GM15510 (cell line): ENCODE results near the gene MATN1.

ENCODE experiments used
- POLR2A ChIP-seq: IDR thresholded peaks from 3 replicates; pipeline ENCODE4 v1.6.1; 2011; ENCODE audit warnings: borderline replicate concordance; ENCODE audit not compliant: insufficient read length; ENCODE audit errors: extremely low read depth

MATN1 gene

DNA sequence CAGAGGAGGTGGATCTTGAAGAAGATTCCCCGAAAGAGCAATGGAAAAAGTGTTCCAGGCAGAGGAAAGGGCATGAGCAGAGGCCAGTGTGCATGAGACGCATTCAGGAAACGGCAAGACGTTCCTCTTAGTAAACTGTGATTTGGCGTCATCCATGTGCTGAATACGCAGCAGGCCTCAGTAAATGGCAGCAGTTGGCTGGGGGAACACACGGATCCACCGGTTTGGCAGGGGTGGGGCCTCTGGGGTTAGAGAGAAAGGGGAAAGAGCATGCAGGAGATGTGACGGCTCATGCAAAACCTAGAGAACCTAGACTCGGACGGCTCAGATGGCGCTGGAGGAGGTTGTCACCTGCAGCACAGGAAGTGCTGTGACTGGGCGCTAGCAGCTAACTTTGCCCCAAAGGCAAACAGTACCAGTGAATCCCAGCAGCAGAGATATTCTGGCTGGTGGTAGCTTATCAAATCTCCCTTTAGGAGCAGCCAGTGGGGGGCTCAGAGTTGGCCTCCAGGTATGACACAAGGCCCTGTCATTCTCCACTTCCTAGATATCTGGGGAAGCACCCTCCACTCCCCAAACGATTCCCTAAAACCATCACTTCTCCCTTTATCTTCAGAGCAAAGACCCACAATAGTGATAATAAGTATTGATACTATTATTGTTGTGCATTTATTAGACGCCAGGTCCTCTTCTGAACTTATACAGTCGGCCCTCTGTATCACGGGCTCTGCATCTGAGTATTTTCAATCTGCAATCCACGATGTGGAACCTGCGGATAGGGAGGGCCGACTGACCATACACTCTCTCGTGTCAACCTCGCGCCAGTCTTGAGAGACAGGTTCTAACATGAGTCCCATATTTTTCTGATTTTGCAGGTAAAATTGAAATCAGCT, 26.6 kb upstream of the MATN1 start:
- peak; percentile 63 for TF ChIP-seq POLR2A

DNA sequence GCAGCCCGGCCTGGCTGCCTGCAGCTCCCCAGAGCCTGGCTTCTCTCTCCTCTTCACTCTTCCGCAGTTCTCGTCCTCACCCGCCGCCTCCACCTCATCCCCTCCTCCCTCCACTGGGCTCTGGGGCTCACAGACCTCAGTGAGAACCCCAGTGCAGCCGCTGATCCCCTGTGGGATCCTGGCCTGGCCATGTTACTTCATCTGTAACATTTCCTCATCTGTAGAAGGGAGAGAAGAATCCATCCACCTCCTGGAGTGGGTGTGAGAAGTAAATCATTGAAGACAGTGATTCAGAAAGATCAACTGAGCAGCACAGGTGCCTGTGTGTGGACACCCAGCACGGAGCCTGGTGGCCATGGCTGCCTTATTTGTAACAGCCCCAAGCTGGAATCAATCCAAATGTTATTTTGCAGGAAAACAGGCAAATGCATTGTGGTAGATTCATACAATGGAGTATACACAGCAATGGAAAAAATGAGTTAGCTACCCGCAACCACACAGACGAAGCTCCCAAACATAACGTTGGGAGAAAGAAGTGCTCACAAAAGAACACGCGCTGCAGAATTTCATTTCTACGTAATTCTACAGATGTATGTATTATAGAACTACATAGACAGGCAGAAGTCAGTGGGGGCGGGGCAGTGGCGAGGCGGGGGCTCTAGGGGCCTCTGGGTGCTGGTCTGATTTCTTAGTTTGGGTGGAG, 25.5 kb upstream of the MATN1 start:
- no peak for TF ChIP-seq POLR2A

DNA sequence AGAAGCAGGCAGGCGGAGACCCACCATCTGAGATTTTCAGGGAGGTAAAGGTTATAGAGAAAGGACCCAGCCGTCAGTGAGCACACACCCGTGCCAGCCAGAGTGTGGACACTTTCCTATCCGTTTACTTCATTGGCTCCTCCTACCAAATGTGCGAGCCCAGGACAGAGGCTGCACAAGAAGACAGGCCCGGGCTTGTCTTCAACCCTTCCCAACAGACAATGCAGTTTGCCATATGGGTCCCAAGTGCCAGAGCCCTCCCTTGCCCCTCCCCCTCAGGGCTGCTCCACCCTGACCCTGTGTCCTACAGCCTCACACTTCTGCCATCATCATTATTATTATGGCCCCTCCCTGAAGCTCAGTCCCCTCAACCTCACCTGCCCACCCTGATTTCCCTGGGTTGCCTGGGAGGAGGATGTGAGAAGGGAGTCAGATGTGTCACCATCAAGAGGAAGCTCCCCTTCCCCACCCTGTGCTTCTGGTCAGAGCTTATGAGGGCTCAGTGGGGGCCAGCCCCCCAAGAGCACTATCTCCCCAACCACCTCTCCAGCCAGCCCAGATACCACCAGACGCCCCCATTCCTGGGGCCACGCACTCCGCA, 24.8 kb upstream of the MATN1 start:
- TF ChIP-seq POLR2A: no peak

DNA sequence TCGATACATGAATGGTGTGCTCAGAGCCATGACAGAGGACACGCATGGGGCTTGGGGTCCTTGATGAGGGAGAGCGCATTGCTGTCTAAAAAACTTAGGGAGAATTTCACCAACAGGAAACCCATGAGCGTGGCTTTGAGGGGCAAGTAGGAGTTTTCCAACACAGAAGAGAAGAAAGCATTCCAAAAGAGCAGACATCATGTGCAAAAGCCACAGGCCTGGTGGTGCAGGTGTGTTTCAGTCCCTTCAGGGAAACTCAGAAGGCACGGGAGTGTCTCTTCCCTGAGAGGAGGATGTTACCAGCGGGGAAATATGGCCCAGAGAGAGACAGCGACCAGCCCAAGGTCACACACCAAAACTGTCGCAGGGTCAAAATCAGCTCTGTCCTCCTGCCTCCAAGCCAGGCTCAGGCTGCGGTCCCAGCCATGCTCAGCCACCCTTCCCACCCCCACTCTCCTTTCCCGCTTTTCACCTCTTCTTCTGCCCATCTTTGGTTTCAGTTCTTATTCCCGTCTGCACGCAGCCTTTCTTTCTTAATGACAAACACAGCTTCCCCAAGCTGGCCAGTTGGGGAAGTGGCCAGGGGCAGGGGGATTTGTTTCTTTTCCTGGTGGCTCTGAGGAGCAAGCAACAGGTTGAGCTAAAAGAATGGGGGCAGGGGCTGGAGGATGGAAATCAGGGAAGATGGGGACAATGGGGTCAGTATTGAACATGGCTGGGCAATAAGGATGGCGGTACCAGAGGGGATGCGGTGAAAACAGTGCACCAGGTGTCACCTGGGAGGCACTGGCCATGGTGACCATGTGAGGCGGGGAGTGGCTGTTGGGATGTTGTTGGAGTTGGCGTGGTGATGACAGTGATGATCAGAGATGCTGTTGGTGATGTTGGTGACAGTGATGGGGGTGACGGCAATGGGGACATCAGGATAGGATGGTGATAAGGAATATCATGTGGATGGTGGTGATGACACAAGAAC, 23.9 kb upstream of the MATN1 start:
- peak; percentile 39 for TF ChIP-seq POLR2A

DNA sequence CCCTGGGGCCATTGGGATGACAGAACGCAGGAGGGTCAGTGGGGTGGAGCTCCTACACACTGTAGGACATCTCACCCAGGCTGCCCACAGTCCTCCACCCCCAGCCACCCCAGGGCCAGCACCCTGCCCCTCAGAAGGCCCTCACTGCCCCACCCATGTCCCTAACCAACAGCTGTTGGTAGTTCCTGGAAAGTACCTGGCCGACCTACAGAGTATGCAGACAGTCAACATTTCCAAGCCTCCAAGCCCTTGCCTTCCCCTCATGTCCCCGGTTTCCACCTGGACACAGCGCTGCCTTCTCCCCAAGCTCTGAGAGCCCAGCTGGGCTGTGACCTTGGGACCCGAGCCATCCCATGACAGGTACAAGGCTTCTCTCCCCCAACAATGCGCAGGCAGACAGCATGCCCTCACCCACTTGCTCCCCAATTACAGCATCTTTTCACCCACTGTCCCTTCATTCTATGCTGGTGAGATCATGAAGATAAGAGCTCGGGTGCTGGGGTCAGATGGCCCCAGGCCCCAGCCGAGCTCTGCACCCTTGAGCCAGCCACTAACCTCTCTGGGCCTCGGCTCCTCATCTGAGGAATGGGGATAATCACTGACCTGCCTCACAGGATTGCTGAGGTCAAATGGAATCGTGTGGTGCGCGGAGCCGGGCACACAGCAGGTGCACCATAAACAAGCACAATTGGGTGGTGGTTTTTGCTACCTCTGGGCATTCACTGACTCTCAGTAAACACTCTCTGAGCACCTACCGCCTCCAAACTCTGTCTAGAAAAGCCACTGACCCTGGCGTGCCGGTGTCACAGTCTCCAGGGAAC, 23.0 kb upstream of the MATN1 start:
- no peak for TF ChIP-seq POLR2A

DNA sequence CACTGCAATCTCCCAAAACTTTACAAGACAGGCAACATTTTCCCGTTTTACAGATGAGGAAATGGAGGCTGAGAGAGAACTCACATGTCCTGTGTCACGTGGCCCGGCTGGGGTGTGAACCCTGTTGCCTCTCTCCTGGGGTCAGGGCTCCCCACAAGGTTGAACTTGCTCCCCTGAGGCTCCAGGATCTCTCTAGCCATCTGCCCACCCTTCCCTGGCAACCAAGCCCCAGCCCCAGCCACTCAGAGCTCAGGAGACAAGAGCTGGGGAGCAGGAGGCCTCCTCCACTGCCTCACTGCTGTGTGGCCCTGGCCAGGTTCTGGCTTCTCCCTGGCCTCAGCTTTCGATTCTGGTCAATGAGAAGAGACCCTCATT, 22.4 kb upstream of the MATN1 start:
- peak; percentile 20 for TF ChIP-seq POLR2A

DNA sequence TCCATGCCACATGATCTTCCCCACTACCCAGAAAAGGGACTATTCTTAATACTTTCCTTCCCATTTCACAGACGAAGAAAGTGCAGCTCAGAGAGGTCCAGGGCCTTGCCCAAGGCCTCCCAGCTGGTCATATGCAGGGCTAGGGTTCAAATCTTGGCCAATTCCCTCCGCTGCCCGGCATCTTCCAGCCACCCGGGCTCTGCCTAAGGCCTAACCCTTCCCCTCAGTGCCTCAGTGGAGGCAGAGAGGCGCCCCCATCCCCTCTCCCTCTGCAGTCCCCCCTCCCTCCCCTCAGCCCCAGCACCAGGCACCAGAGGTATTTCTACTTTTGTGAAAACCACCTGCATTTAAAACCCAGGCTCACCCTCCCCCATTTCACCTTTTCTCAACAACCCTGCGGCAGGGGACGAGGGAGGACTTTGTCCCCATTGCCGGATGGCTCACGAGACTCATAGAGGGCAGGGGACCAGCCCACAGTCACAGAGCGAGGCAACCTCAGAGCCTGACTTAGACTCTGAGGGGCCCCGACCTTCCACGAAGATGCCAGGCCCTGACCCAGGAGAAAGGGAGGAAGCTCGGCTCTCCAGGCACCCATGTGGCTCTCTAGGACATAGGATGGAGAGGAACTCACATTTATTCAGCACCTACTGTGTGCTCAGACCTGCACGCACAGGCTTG, 21.9 kb upstream of the MATN1 start:
- no peak for TF ChIP-seq POLR2A

DNA sequence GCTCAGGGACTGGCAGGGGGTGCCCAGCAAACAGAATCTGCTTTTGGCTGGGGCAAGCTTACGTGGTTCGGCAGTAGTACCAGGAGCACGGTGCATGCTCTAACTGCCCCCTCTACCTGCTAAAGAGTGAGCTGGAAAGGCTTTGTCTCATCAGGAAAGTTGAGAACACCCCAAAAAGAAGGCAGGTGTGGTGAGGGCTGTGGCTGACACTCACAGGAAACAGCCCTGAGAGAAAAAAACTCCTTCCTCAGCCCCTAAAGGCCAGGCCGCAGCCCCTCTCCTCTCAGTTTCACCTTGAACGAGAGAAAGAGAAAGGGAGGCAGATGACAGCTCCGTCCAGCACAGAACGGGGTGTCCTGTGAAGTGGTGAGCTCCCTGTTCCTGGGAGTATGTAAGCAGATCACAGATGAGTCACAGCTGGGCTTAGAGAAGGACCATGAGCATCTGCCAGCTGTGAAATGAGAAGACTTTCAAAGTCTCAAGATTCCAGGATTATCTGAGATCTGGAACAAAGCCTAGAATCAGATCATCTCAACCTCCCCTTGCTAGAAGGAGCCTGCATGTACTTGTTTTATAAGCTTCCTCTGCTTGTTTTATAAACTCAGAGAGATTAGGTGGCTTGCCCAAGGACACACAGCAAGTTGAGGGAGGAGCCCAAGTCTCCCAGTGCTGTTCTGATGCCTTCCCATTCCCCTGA, 20.8 kb upstream of the MATN1 start:
- peak; percentile 36 for TF ChIP-seq POLR2A

DNA sequence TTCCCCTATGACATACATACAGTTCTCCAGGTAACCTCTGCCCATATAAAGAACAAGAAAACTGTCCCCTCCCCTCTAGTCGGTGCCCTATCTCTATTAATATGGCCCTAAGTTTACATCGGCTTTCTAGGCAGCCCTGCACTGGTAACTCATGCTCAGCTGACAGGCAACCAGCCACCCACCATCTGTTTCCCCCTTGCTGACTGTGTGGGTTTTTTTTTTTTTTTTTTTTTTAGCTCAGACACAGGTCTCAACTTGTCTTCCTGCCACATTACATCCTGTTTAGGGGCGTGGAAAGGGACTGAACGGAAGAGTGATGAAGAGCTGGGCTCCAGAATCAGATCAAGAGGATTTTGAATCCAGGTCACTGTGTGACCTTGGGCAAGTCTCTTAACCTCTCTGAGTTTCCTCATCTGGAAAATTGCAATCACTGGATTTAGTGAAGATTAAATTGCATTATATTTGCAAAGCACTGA, 20.2 kb upstream of the MATN1 start:
- no peak for TF ChIP-seq POLR2A

DNA sequence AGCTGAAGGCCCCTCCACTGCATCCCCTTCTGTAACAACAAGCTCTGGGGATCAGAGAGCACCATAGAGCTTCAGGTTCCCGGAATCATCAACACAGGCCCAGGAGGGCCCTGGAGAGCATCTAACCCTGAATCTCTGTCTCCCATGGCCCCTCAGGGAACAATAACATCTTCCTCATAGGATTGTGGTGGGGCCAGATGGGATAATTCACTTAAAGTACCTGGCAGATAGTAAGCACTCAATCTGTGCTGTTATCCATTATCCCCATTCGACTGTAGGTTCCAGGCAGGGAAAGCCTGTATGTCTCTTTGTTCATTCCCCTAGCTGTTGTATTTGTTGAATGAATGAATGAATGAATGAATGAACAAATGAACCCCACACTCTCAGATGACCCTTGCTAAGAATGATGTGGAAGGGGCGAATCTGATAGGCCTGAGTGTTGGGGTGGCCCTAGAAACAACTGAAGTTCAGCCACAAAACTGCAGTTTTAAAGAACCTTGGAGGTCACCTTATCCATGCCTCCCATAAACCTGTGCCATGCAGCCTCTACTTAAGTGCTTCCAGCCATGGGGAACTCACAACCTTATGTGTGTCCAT, 19.7 kb upstream of the MATN1 start:
- TF ChIP-seq POLR2A: no peak

DNA sequence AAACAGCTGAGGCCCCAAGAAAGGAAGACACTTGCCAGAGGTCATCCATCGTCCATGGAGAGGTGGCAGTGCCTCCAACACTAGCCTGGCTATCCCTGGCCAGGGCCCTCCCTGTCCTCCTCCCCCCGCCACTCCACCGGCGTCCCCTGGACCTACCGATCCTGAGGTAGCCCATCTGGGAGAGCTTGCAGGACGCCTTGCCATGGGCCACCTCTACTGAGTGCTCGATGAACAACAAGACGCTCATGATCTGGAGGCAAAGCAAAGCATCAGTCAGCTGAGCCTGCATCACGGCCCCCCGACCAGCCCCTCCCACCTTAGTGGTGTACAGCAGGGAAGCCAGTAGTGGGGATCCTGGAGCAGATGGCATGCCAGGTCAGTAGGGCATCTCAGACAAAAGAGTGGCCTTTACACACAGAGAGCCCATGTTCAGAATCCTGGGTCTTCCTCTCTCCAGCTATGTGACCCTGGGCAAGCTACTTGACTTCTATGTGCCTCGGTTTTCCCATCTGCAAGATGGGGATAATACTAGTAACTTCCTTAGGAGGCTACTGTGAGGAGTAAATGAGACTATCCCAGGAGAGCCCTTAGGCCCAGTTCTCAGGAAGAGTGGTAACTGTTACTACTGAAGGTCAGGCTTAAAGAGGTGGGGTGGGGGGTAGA, 19.0 kb upstream of the MATN1 start:
- no peak for TF ChIP-seq POLR2A
